HG03066 (cell line): ENCODE measurements around the gene NBAS.
"Not testable (repeated sequence)": the region's sequence is repeated elsewhere in the genome, so short reads cannot be mapped to it uniquely, and the experiment has no call there.

Source experiments
- ATAC-seq: cut with Tn5 transposase; IDR thresholded peaks from one replicate; pipeline ENCODE4 v1.9.1; 2021; ENCODE audit warnings: low read depth; ENCODE audit not compliant: unreplicated experiment

Gene NBAS

GRCh38 chr2:15485949-15486348 is 75.2 kb downstream of the NBAS start:
- ATAC-seq = no peak

DNA sequence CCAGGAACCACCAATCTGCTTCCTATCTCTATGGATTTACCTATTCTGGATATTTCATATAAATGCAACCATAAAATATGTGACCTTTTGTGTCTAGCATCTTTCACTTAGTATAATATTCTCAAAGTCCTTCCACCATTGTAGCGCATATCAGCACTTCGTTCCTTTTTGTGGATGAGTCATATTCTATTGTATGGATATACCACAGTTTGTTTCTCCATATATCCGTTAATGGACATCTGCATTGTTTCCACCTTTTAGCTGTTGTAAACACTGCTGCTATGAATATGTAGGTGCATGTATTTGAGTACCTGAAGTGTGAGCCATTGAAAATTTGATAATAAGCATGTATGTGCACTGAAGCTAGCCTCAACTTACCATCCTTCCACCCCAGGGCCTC is 80.1 kb downstream of the NBAS start:
- ATAC-seq = no peak

GRCh38 chr2:15480552-15480951 is 80.6 kb downstream of the NBAS start:
- no peak for ATAC-seq

GRCh38 chr2:15472876-15473275 is 88.3 kb downstream of the NBAS start:
- no peak for ATAC-seq

DNA sequence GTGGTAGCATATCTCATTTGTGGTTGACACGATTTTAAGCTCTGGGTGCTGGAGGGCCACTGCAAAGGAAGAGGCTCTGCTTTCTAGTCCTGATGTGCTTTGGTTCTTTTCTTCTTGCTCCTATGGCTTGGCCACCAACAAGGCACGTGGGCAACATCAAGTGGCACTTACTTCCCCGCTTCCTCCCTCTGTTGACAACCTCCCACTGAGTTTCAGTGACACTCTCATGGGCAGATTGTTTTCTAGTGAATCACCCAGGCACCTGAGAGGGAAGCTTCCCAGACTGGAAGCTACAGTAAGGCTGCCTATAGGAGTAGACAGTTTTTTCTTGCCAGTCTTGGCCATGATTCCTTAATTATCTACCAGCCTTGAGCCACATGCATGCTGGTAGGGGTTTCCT is 89.0 kb downstream of the NBAS start:
- ATAC-seq = no peak

GRCh38 chr2:15471606-15472005 is 89.5 kb downstream of the NBAS start:
- ATAC-seq = no peak

- ATAC-seq = no peak
Measured at GRCh38 chr2:15460112-15460620, 101.0 kb downstream of the NBAS start.

DNA sequence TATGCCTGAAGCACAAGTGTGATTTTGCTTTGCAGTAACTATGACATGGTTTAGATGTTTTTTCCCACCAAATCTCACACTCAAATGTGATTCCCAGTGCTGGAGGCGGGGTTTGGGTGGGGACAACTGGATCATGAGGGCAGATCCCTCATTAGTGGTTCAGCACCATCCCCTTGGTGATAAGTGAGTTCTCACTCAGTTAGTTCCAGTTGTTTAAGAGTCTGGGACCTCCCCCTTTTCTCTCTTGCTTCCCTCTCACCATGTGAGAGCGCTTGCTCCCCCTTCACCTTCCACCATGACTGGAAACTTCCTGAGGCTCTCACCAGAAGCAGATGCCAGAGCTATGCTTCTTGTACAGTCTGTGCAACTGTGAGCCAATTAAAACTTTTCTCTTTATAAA is 102.9 kb downstream of the NBAS start:
- ATAC-seq = no peak

- no peak for ATAC-seq
Measured at GRCh38 chr2:15457868-15458267, 103.3 kb downstream of the NBAS start.

- no peak for ATAC-seq
Measured at GRCh38 chr2:15456352-15456751, 104.8 kb downstream of the NBAS start.

DNA sequence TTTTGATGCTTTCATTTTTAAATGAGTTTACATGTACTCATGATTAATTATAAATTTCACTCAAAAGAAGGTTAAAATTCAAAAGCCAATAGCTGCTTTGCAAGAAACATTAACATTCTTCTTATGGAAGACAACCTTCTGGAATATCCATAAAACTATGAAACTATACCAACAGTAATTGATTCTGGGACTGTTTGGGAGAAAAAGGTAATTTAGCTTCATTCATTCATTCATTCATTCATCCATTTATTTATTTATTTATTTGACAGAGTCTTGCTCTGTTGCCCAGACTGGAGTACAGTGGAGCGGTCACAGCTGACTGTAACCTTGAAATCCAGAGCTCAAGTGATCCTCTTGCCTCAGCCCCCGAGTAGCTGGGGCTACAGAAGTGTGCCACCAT is 110.3 kb downstream of the NBAS start:
- ATAC-seq = no peak

DNA sequence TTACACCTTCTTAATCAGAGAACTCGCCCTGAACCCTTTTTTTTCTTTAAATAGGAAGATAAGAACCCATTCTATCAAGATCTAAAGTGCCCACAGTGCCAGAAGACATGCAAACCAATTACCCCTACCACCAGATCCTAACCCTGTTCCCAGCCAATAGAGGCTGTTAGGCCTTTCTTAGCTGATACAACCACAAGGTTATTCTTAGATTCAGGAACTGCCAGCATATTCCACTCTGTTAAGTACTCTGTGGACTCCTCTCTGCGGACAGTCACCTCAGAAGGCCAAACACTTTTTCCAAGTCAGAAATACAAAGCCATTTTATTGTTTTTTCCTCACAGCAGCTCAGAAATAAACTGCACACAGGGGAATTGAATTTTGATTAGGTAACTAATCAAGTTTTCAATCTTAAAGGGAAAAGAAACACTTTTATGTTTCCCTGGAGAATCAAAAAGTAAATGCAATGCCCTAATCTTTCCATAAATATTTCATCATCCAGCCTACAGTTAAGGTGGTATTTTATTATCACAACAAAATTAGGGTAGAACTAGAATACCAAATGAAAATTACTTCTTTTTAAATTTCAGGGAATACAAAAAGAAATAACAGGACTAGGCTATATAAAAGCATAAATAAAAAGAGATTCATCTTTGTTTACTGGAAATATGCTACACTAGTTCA is 111.4 kb downstream of the NBAS start:
- ATAC-seq = no peak

DNA sequence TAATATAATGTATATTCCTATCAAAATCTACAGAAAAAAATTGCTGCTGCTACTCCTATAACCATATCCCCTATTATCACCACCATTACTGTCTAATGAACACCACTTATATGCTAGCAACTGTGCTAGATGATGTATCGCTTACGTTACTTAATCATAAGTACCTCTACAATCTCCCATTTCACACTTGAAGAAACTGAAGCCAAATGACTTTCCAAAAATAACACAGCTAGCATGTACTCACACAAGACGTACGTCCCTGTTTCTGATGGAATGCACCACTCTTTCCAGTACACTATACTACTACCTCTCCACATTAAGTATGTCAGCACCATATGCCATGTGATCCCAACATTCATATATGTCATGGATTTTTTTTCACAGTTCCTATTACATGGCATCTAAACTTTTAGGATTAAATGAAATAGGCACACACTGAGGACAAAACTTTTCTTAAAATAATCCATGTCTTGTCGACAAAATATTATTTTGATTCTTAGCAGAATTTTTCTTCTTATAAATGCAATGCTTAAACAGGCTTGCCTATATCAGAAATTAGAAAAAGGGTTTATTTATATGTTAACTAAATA is 112.8 kb downstream of the NBAS start:
- no peak for ATAC-seq

- ATAC-seq = no peak
Measured at GRCh38 chr2:15447381-15447780, 113.8 kb downstream of the NBAS start.

DNA sequence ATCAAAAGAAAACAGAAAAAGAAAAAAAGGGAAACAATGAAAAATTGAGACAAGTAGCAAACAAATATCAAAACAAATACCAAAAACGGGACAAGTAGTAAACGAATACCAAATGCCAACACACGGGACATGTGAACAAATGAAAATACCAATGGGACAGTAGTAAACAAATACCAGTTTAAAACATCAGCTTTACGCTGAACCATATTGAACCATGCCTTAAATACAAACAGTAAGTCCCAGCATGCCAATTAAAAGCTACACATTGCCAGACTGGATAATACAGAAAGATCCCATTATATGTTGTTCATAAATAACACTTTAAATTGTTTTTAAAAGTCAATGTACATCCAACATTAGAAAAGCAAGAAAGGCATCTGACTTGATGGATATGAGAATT is 114.2 kb downstream of the NBAS start:
- no peak for ATAC-seq

DNA sequence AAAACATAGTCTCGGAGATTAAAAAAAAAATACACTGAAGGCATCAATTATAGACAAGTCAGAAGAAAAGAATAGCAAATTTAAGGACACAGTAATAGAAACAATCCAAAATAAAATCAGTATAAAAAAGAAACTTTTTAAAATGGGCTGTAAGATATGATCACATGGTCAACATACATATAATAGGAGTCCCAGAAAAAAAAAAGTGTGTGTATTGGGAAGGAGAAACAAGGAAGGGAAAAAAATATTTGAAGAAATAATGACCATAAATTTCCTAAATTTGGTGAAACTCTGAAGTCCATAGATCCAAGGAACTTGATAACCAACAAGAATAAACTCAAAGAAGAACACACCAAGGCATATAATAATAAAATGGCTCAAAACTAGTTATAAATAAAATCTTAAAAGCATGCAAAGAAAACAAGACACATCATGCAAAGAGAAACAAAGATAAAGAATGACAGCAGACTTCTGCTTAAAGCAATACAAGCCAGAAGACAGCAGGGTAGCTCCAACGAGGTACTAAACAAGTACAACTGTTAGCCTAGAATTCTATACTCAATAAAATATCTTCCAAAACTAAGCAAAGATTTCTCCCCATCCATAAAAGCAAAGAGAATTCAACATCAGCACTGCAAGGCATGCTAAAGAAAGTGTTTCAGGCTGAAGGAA is 115.1 kb downstream of the NBAS start:
- ATAC-seq = no peak

- not testable (repeated sequence) for ATAC-seq
Measured at GRCh38 chr2:15439768-15440524, 121.2 kb downstream of the NBAS start.

DNA sequence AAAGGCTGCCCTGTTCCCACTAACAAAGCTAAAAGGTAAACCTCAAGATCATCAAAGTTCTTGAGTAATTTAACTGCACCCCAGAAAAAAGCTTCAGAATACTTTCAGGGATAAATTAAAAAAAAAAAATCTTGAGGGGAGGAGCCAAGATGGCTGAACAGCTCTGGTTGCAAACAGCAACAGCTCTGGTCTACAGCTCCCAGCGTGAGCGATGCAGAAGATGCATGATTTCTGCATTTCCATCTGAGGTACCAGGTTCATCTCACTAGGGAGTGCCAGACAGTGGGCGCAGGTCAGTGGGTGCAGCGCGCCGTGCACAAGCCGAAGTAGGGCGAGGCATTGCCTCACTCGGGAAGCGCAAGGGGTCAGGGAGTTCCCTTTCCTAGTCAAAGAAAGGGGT is 121.8 kb downstream of the NBAS start:
- not testable (repeated sequence) for ATAC-seq

DNA sequence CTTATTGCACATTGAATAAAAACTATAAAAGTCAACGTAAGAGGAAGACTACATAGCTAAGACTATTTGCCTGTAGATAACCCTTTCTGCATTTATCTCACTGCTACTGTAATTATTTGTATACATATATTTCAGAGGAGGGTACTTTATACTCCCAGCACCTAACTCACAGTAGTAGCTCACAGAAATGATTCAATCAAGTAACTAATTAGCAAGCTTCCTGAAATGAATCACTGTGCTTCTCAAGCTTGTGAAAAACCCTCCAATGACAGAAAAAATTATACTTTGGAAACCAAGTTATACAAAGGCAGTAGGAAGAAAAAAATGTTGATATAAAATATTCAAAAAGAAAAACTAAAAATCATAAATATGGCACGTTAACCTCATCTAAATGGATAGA is 124.9 kb downstream of the NBAS start:
- ATAC-seq = no peak

DNA sequence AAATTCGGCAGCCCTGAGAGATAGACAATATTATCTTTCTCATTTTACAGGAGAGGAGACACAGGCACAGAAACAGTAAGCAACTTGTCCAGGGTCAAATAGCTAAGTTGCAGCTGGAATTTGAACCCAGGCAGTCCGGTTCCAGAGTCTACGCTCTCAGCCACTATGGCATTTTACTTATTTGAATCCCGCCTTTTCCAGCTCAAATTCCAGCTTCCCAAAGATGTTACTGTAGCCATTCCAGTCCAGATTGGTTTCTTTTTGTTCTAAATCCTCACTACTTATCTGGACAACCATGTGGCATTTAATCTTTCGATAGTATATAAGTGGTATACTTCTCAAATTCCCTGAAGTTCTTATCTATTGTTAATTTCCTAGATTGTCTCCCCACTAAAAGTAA is 125.7 kb downstream of the NBAS start:
- ATAC-seq = no peak

DNA sequence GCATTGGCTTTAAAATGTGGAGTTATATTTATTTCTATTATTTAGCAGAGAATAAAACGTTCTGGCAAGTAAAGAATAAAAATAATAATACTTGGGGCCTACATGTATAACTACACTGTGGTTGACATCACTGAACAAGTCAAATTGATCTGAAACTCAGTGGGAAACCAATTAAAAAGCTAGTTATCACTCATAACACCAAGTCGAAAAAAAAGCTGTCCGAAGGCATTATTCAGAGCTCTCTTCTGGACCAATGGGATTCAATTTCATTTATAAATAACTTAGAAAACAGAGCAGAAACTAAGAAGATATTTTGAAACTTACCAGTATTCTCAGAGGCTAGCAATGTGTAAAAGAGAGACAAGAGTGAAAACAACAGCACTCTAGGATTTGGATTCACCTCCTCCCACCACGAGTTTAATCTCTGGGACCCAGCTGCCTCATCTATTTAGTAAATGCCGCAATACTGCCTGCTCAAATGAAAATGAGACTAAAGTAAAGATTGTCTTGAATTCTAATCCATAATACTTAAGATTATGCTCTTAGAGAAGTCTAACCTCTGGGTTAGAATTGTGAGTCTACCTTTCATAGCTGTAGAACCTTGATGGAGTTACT is 128.4 kb downstream of the NBAS start:
- no peak for ATAC-seq
